ENCODE data around the gene KLF15.

GRCh38 chr3:126354776-126355175 is 2.4 kb downstream of the KLF15 start:
- no peak for TF ChIP-seq EZH2 (IDR thresholded peaks at IDR 0.05)
- no peak for TF ChIP-seq CTCF (IDR thresholded peaks at IDR 0.05)
- TF ChIP-seq EZH2phosphoT487 (IDR thresholded peaks at IDR 0.05): no peak

Measured in neural progenitor cell (in vitro differentiated cells).